ENCODE measurements around the gene C1QTNF9.
"Not testable (repeated sequence)": the region's sequence is repeated elsewhere in the genome, so short reads cannot be mapped to it uniquely, and the experiment has no call there.

The C1QTNF9 gene

DNA sequence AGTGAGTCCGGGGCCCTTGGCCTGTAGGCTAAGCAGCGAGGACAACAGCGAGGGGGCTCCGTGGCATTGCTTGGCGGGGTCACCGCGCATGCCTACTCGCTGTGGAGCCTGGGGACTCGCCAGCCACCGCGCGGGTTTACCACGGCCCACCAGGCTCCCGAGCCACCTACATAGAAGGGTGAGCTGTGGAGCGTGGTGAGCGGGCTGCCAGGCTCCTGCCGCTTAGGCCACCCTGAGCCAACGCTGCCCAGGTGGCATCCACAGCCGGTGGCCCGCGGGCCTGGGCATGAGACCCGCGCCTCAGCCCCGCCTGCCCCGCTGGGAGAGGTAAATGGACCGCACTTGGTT is 31.2 kb downstream of the C1QTNF9 start:
- Histone ChIP-seq H3K9me3 (ENCODE audit: control insufficient read depth in 2 of 2, low read length in 2 of 2) (no peaks in the 10 kb centered on the region), H3K27ac (ENCODE audit: low read depth in 2 of 2, low read length in 2 of 2) (no peak overlapping the region), H3K9ac (ENCODE audit: low read depth in 1 of 2, low read length in 2 of 2) (no peak overlapping the region), H3K27me3 (ENCODE audit: control insufficient read depth in 2 of 2, insufficient read depth in 2 of 2, low read length in 2 of 2) (no peaks in the 10 kb centered on the region), H3K4me1 (ENCODE audit: control insufficient read depth in 2 of 2, insufficient read depth in 2 of 2, low read length in 2 of 2) (no peaks in the 10 kb centered on the region), H3K4me3 (ENCODE audit: low read length in 2 of 2) (no peak overlapping the region), H3K36me3 (ENCODE audit: control insufficient read depth in 2 of 2, insufficient read depth in 2 of 2, low read length in 2 of 2) (no peaks in the 10 kb centered on the region)

DNA sequence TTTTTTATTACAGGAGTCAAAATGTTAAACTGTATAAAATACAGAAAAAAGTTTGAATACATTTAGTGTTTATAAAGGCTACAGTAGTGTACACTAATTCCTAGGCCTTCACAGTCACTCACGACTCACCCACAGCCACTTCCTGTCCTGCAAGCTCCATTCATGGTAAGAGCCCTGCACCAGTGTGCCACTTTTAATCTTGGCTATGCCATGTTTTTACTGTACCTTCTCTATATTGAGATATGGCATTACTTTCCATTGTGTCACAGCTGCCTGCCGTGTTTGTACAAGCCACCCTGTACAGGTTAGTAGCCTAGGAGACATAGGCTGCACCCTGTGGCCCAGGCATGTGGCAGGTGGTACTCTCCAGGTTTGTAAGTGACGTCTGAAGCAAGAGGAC is 32.1 kb downstream of the C1QTNF9 start:
- H3K27ac ChIP-seq (ENCODE audit: low read depth in 2 of 2, low read length in 2 of 2), result no peak overlapping the region
- no peak overlapping the region for H3K4me3 ChIP-seq (ENCODE audit: low read length in 2 of 2)
- no peaks in the 10 kb centered on the region for H3K4me1 ChIP-seq (ENCODE audit: control insufficient read depth in 2 of 2, insufficient read depth in 2 of 2, low read length in 2 of 2)
- H3K9ac ChIP-seq (ENCODE audit: low read depth in 1 of 2, low read length in 2 of 2), result no peak overlapping the region
- H3K27me3 ChIP-seq (ENCODE audit: control insufficient read depth in 2 of 2, insufficient read depth in 2 of 2, low read length in 2 of 2), result no peaks in the 10 kb centered on the region
- no peaks in the 10 kb centered on the region for H3K9me3 ChIP-seq (ENCODE audit: control insufficient read depth in 2 of 2, low read length in 2 of 2)
- H3K36me3 ChIP-seq (ENCODE audit: control insufficient read depth in 2 of 2, insufficient read depth in 2 of 2, low read length in 2 of 2), result no peaks in the 10 kb centered on the region

DNA sequence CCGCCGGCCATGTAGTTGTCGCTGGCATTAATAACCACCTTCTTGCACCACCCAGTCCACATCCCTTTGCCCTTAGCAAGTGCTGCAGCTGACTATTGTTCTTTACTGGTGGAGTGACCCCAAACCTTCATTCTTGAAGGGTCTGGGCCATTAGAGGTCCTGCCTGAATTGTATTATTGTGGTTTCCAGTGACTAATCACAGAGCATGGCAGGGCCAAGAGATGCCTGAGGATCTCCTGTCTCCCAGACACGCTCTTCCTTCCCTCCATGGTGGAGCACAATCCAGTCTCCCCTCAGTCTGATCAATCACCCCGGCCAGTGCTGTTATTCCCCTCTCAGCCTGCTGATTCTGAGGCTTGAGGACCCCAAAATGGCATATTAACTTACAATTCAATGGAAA is 39.0 kb downstream of the C1QTNF9 start:
- Histone ChIP-seq H3K9me3 (ENCODE audit: control insufficient read depth in 2 of 2, low read length in 2 of 2) (no peaks in the 10 kb centered on the region), H3K36me3 (ENCODE audit: control insufficient read depth in 2 of 2, insufficient read depth in 2 of 2, low read length in 2 of 2) (no peaks in the 10 kb centered on the region), H3K27me3 (ENCODE audit: control insufficient read depth in 2 of 2, insufficient read depth in 2 of 2, low read length in 2 of 2) (no peaks in the 10 kb centered on the region), H3K4me1 (ENCODE audit: control insufficient read depth in 2 of 2, insufficient read depth in 2 of 2, low read length in 2 of 2) (peaks cover 34 to 38% of the 10 kb centered on the region in 2 donors), H3K9ac (ENCODE audit: low read depth in 1 of 2, low read length in 2 of 2) (peak overlapping the region; percentile 74 to 86), H3K27ac (ENCODE audit: low read depth in 2 of 2, low read length in 2 of 2) (peak overlapping the region; percentile 99 to 100), H3K4me3 (ENCODE audit: low read length in 2 of 2) (peak overlapping the region; percentile 55 to 66)

DNA sequence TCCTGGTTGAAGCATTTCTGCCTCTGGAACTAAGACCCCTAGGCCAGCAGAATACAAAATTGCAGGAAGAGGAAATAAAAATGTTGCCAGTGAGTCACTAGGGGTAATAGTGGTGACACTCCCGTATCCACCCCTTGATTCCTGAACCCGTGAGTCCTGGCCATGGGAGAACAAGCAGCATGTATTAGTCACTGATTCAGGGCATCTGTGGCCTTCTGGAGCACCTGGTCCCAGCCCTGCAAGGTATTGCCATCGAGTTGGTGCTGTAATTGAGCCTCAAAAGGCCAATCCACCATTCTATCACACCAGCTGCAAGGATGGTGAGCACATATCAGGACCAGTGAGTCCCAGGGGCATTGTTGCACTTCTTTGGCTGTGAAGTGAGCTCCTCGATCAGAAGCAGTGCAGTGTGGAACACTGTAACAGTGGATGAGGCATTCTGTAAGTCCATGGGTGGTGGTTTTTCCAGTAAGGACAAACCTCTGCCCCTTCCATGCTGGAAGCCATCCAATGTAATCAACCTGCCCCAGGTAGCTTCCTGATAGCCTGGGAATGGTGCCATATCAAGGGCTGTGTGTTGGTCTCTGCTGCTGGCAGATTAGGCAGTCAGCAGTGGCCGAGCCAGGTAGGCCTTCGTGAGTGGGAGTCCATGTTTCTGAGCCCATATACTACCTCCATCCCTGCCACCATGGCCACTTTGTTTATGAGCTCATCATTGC is 39.6 kb downstream of the C1QTNF9 start:
- H3K9ac ChIP-seq (ENCODE audit: low read depth in 1 of 2, low read length in 2 of 2), result peak overlapping the region; percentile 74 to 86
- H3K4me1 ChIP-seq (ENCODE audit: control insufficient read depth in 2 of 2, insufficient read depth in 2 of 2, low read length in 2 of 2), result peaks cover 34 to 38% of the 10 kb centered on the region in 2 donors
- H3K27ac ChIP-seq (ENCODE audit: low read depth in 2 of 2, low read length in 2 of 2), result peak overlapping the region; percentile 99 to 100
- H3K4me3 ChIP-seq (ENCODE audit: low read length in 2 of 2), result peak overlapping the region; percentile 55 to 66
- no peaks in the 10 kb centered on the region for H3K36me3 ChIP-seq (ENCODE audit: control insufficient read depth in 2 of 2, insufficient read depth in 2 of 2, low read length in 2 of 2)
- H3K27me3 ChIP-seq (ENCODE audit: control insufficient read depth in 2 of 2, insufficient read depth in 2 of 2, low read length in 2 of 2), result no peaks in the 10 kb centered on the region
- no peaks in the 10 kb centered on the region for H3K9me3 ChIP-seq (ENCODE audit: control insufficient read depth in 2 of 2, low read length in 2 of 2)

DNA sequence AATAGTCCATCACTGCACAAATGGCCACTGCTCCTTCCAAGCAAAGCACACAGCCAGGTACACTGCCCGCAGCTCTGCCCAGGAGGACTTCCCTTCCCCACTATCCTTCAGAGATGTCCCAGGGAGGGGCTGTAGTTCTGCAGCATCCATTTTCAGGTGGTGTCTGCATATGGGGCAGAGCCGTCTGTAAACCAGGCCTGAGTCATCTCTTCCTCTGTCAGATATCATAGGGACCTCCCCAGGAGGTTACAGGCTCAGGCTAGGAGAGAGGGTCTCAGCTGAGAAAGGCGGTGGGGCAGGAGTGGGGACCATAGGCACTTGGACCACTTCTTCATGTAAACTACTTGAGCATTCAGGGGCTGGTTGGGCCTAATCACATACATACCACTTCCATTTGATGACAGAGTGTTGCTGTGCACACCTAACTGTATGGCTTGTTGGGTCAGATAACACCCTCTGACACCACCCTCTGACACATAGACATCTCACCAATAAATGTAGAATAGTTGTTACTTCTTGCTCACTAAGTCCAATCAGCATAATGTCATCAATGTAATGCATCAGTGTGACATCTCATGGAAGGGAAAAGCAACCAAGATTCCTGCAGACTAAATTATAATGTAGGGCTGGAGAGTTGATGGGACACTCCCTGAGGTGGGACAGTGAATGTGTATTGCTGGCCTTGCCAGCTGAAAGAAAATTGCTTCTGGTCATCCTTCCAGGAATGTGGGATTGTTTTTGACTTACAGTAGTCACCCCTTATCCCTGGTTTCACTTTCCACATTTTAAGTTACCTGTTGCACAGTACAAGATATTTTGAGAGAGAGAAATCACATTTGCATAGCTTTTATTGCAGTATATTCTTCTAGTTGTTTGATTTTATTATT is 40.6 kb downstream of the C1QTNF9 start:
- H3K9ac ChIP-seq (ENCODE audit: low read depth in 1 of 2, low read length in 2 of 2), result peak overlapping the region in 1 of 2 donors; percentile 86
- peaks cover 34 to 38% of the 10 kb centered on the region in 2 donors for H3K4me1 ChIP-seq (ENCODE audit: control insufficient read depth in 2 of 2, insufficient read depth in 2 of 2, low read length in 2 of 2)
- H3K9me3 ChIP-seq (ENCODE audit: control insufficient read depth in 2 of 2, low read length in 2 of 2); H3K27me3 ChIP-seq (ENCODE audit: control insufficient read depth in 2 of 2, insufficient read depth in 2 of 2, low read length in 2 of 2); H3K36me3 ChIP-seq (ENCODE audit: control insufficient read depth in 2 of 2, insufficient read depth in 2 of 2, low read length in 2 of 2): not testable (repeated sequence)
- peak overlapping the region; percentile 13 to 55 for H3K4me3 ChIP-seq (ENCODE audit: low read length in 2 of 2)
- peak overlapping the region; percentile 99 to 100 for H3K27ac ChIP-seq (ENCODE audit: low read depth in 2 of 2, low read length in 2 of 2)

DNA sequence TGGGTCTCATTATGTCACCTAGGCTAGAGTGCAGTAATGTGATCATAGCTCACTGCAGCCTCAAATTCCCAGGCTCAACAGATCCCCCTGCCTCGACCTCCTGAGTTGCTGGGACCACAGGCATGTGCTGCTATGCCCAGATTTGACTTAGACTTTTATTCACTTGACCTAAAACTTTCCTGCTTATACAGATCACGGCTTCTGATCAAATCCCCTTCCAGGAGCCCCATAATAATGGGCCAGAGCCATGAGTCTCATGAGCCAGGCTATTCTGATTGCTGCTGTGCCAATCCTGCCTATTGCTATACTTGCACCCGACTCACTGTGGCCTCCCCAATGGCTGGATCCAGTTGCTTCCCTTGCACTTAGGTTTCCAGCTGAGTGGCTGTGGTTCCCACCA is 42.0 kb downstream of the C1QTNF9 start:
- no peak overlapping the region for H3K4me3 ChIP-seq (ENCODE audit: low read length in 2 of 2)
- H3K36me3 ChIP-seq (ENCODE audit: control insufficient read depth in 2 of 2, insufficient read depth in 2 of 2, low read length in 2 of 2), result no peaks in the 10 kb centered on the region
- H3K27me3 ChIP-seq (ENCODE audit: control insufficient read depth in 2 of 2, insufficient read depth in 2 of 2, low read length in 2 of 2), result no peaks in the 10 kb centered on the region
- H3K4me1 ChIP-seq (ENCODE audit: control insufficient read depth in 2 of 2, insufficient read depth in 2 of 2, low read length in 2 of 2), result peaks cover 34 to 38% of the 10 kb centered on the region in 2 donors
- H3K27ac ChIP-seq (ENCODE audit: low read depth in 2 of 2, low read length in 2 of 2), result peak overlapping the region; percentile 99 to 100
- no peaks in the 10 kb centered on the region for H3K9me3 ChIP-seq (ENCODE audit: control insufficient read depth in 2 of 2, low read length in 2 of 2)
- H3K9ac ChIP-seq (ENCODE audit: low read depth in 1 of 2, low read length in 2 of 2), result no peak overlapping the region

DNA sequence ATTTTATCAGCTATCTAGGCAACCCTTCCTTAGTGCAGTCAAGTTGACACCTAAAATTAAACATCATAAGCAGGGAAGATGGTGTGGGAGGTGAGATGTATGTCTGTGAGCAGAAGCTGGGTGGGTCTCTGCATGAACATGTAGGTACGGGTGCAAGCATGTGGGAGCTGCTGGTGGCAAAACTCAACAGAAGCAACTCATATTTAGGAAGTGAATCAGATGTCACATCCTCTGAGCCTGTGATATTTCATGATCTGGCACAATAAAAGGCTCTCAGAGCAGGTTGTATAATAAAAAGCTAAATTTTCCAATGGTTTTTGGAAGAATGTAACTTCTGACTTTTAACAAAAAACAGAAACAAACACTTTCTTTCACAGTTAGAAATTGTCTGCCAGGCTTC is 44.4 kb downstream of the C1QTNF9 start:
- H3K27me3 ChIP-seq (ENCODE audit: control insufficient read depth in 2 of 2, insufficient read depth in 2 of 2, low read length in 2 of 2), result no peaks in the 10 kb centered on the region
- H3K4me3 ChIP-seq (ENCODE audit: low read length in 2 of 2), result no peak overlapping the region
- no peak overlapping the region for H3K27ac ChIP-seq (ENCODE audit: low read depth in 2 of 2, low read length in 2 of 2)
- no peaks in the 10 kb centered on the region for H3K36me3 ChIP-seq (ENCODE audit: control insufficient read depth in 2 of 2, insufficient read depth in 2 of 2, low read length in 2 of 2)
- H3K9me3 ChIP-seq (ENCODE audit: control insufficient read depth in 2 of 2, low read length in 2 of 2), result no peaks in the 10 kb centered on the region
- H3K9ac ChIP-seq (ENCODE audit: low read depth in 1 of 2, low read length in 2 of 2), result no peak overlapping the region
- peaks cover 26 to 29% of the 10 kb centered on the region in 2 donors for H3K4me1 ChIP-seq (ENCODE audit: control insufficient read depth in 2 of 2, insufficient read depth in 2 of 2, low read length in 2 of 2)

DNA sequence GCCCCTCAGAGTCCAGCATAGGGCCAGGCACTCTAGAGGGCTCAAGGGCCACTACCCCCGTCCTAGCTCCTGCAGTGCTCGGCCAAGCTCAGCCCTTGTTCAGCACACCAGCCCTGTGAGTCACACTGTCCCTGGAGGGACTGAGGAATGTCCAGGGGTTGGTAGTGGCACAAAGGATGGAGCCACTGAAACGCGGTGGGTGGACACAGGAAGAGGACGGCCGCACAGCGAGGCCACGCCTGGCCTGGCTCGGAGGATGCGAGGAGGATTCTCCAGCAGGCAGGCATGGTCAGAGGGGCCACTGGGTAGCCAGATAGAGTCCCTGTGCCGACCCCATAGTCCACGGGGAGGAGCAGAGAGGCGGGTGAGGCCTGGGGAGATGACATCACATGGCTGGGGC is 45.7 kb downstream of the C1QTNF9 start:
- no peak overlapping the region for H3K9ac ChIP-seq (ENCODE audit: low read depth in 1 of 2, low read length in 2 of 2)
- H3K36me3 ChIP-seq (ENCODE audit: control insufficient read depth in 2 of 2, insufficient read depth in 2 of 2, low read length in 2 of 2), result no peaks in the 10 kb centered on the region
- peaks cover 12 to 15% of the 10 kb centered on the region in 2 donors for H3K4me1 ChIP-seq (ENCODE audit: control insufficient read depth in 2 of 2, insufficient read depth in 2 of 2, low read length in 2 of 2)
- no peaks in the 10 kb centered on the region for H3K9me3 ChIP-seq (ENCODE audit: control insufficient read depth in 2 of 2, low read length in 2 of 2)
- no peak overlapping the region for H3K27ac ChIP-seq (ENCODE audit: low read depth in 2 of 2, low read length in 2 of 2)
- H3K4me3 ChIP-seq (ENCODE audit: low read length in 2 of 2), result no peak overlapping the region
- no peaks in the 10 kb centered on the region for H3K27me3 ChIP-seq (ENCODE audit: control insufficient read depth in 2 of 2, insufficient read depth in 2 of 2, low read length in 2 of 2)

DNA sequence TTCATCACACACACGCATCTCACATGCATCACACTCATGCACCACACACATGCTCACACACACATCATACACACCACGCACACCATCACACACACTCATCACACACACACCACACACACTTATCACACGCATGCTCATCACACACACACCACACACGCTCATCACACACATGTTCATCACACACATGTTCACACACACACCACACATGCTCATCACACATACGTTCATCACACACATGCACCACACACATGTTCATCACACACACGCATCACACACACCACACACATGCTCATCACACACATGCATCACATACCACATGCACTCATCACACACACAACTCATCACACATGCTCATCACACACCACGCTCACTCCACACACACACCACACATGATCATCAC is 46.9 kb downstream of the C1QTNF9 start:
- Histone ChIP-seq H3K4me1 (ENCODE audit: control insufficient read depth in 2 of 2, insufficient read depth in 2 of 2, low read length in 2 of 2) (peaks cover 11 to 13% of the 10 kb centered on the region in 2 donors), H3K27ac (ENCODE audit: low read depth in 2 of 2, low read length in 2 of 2) (no peak overlapping the region), H3K4me3 (ENCODE audit: low read length in 2 of 2) (no peak overlapping the region), H3K27me3 (ENCODE audit: control insufficient read depth in 2 of 2, insufficient read depth in 2 of 2, low read length in 2 of 2) (no peaks in the 10 kb centered on the region), H3K36me3 (ENCODE audit: control insufficient read depth in 2 of 2, insufficient read depth in 2 of 2, low read length in 2 of 2) (no peaks in the 10 kb centered on the region), H3K9me3 (ENCODE audit: control insufficient read depth in 2 of 2, low read length in 2 of 2) (no peaks in the 10 kb centered on the region), H3K9ac (ENCODE audit: low read depth in 1 of 2, low read length in 2 of 2) (no peak overlapping the region)

DNA sequence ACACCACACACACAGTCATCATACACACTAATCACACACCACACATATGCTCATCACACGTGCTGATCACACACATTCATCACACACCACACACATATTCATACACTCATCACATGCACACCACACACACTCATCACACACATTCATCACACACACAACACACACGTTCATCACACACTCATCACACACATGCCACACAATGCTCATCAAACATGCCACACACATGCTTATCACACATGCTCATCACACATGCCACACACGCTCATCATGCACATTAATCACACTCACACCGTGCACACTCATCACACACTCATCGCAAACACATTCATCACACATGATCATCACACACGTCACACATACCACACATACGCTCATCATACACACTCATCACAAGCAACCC is 47.5 kb downstream of the C1QTNF9 start:
- Histone ChIP-seq H3K27ac (ENCODE audit: low read depth in 2 of 2, low read length in 2 of 2) (no peak overlapping the region), H3K27me3 (ENCODE audit: control insufficient read depth in 2 of 2, insufficient read depth in 2 of 2, low read length in 2 of 2) (no peaks in the 10 kb centered on the region), H3K9ac (ENCODE audit: low read depth in 1 of 2, low read length in 2 of 2) (no peak overlapping the region)

More for the DNA sequence above, 47.5 kb downstream of the C1QTNF9 start:
- peaks cover 7 to 14% of the 10 kb centered on the region in 2 donors for H3K4me1 ChIP-seq (ENCODE audit: control insufficient read depth in 2 of 2, insufficient read depth in 2 of 2, low read length in 2 of 2)
- H3K36me3 ChIP-seq (ENCODE audit: control insufficient read depth in 2 of 2, insufficient read depth in 2 of 2, low read length in 2 of 2), result no peaks in the 10 kb centered on the region
- H3K4me3 ChIP-seq (ENCODE audit: low read length in 2 of 2), result no peak overlapping the region
- no peaks in the 10 kb centered on the region for H3K9me3 ChIP-seq (ENCODE audit: control insufficient read depth in 2 of 2, low read length in 2 of 2)
